AG09309 (cell line): Measurements from ENCODE around the gene TCIRG1.
"Not testable (repeated sequence)": the region's sequence is repeated elsewhere in the genome, so short reads cannot be mapped to it uniquely, and the experiment has no call there.

Experiments used
- DNase-seq: peaks from one replicate; pipeline ENCODE4 v3.0.0-alpha.2; 2010; ENCODE audit warnings: low read depth
- H3K4me3 ChIP-seq: 2 replicates; pipeline ENCODE4 v1.5.1; 2011; ENCODE audit warnings: mild to moderate bottlenecking, low read depth, low read length, moderate library complexity; ENCODE audit not compliant: control insufficient read depth
- CTCF ChIP-seq: IDR thresholded peaks from 2 replicates; pipeline ENCODE4 v1.5.1; 2011; ENCODE audit warnings: mild to moderate bottlenecking, low read depth, low read length, inconsistent platforms; ENCODE audit not compliant: insufficient read depth, control insufficient read depth; ENCODE audit errors: missing control alignments

TCIRG1 gene

GRCh38 chr11:68083517-68083916, 44.7 kb downstream of the TCIRG1 start:
- no peak for DNase-seq
- TF ChIP-seq CTCF = no peak
- H3K4me3 ChIP-seq = no peak overlapping the region

GRCh38 chr11:68089679-68090078, 50.9 kb downstream of the TCIRG1 start:
- no peak overlapping the region for H3K4me3 ChIP-seq
- DNase-seq = no peak
- no peak for TF ChIP-seq CTCF

GRCh38 chr11:68090287-68090686, 51.5 kb downstream of the TCIRG1 start:
- no peak for DNase-seq
- no peak for TF ChIP-seq CTCF
- no peak overlapping the region for H3K4me3 ChIP-seq

- H3K4me3 ChIP-seq = no peak overlapping the region
- no peak for TF ChIP-seq CTCF
- DNase-seq = no peak
Observed at GRCh38 chr11:68090706-68091105, 51.9 kb downstream of the TCIRG1 start.

GRCh38 chr11:68092411-68092810, 53.6 kb downstream of the TCIRG1 start:
- no peak for TF ChIP-seq CTCF
- no peak for DNase-seq
- no peak overlapping the region for H3K4me3 ChIP-seq

GRCh38 chr11:68092946-68093345, 54.1 kb downstream of the TCIRG1 start:
- not testable (repeated sequence) for H3K4me3 ChIP-seq, DNase-seq

- TF ChIP-seq CTCF = no peak
- H3K4me3 ChIP-seq = no peak overlapping the region
- DNase-seq = no peak
Observed at GRCh38 chr11:68093565-68093964, 54.7 kb downstream of the TCIRG1 start.

- no peak for TF ChIP-seq CTCF
- H3K4me3 ChIP-seq = no peak overlapping the region
- no peak for DNase-seq
Observed at GRCh38 chr11:68096962-68097361, 58.1 kb downstream of the TCIRG1 start.
